Measurements from ENCODE around the gene FRAS1. TPM values are rescaled to one million over a fixed set of nuclear protein-coding genes. Genes with fewer than 3 reads are reported as not detected.
"Not testable (repeated sequence)": the region's sequence is repeated elsewhere in the genome, so short reads cannot be mapped to it uniquely, and the experiment has no call there.

The FRAS1 gene
- total RNA-seq, 2 experiments from 2014 or later: 0.09 TPM; not detected in 1

DNA sequence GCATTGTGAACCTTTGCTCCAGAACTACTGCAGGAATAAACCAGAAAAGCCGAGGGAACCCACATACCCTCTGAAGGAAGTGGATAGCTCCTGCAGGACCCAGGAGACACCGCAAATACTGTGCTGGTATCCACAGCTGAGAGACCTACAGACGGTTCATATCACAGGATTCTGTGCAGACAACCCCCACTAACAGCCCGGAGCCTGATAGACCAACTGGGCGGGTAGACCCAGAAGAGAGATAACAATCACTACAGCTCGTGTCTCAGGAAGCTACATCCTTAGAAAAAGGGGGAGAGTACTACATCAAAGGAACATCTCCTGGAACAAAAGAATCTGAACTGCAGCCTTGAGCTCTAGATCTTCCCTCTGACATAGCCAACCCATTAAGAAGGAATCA lies 150.8 kb downstream of the FRAS1 start:
- intact Hi-C loops (cut with DNase I, micrococcal nuclease): no loop called here
- POLR2A ChIA-PET: no interaction called here
- H3K4me3 Mint-ChIP-seq: no peak overlapping the region

GRCh38 chr4:78208896-78209295 lies 151.8 kb downstream of the FRAS1 start:
- DNase-seq; POLR2A ChIA-PET; ATAC-seq; H3K9me3 Mint-ChIP-seq (ENCODE audit: low read depth); H3K4me1 Mint-ChIP-seq; CTCF ChIA-PET; intact Hi-C loops (cut with DNase I, micrococcal nuclease); H3K27me3 Mint-ChIP-seq; H3K4me3 Mint-ChIP-seq; H3K27ac Mint-ChIP-seq; H3K36me3 Mint-ChIP-seq (ENCODE audit: low read depth): not testable (repeated sequence)

More for the DNA sequence above, 150.8 kb downstream of the FRAS1 start:
- ATAC-seq (no peak), DNase-seq (no peak)
- H3K36me3 Mint-ChIP-seq (ENCODE audit: low read depth): no peaks in the 10 kb centered on the region
- no peaks in the 10 kb centered on the region for H3K9me3 Mint-ChIP-seq (ENCODE audit: low read depth)
- H3K4me1 Mint-ChIP-seq: no peaks in the 10 kb centered on the region
- CTCF ChIA-PET: no interaction called here
- H3K27ac Mint-ChIP-seq: no peak overlapping the region
- peaks cover 10% of the 10 kb centered on the region for H3K27me3 Mint-ChIP-seq

- Mint-ChIP-seq H3K4me3 (no peak overlapping the region), H3K36me3 (ENCODE audit: low read depth) (no peaks in the 10 kb centered on the region), H3K27ac (no peak overlapping the region), H3K9me3 (ENCODE audit: low read depth) (no peaks in the 10 kb centered on the region), H3K4me1 (no peaks in the 10 kb centered on the region), H3K27me3 (peaks cover 7% of the 10 kb centered on the region)
- ChIA-PET CTCF (no interaction called here), POLR2A (no interaction called here)
- ATAC-seq (no peak), DNase-seq (no peak)
- intact Hi-C loops (cut with DNase I, micrococcal nuclease): no loop called here
Observed at GRCh38 chr4:78210694-78211410, 153.7 kb downstream of the FRAS1 start.

- Mint-ChIP-seq H3K4me1 (no peaks in the 10 kb centered on the region), H3K4me3 (no peak overlapping the region), H3K27ac (no peak overlapping the region), H3K27me3 (peaks cover 5% of the 10 kb centered on the region), H3K36me3 (ENCODE audit: low read depth) (no peaks in the 10 kb centered on the region), H3K9me3 (ENCODE audit: low read depth) (no peaks in the 10 kb centered on the region)
- intact Hi-C loops (cut with DNase I, micrococcal nuclease): no loop called here
- POLR2A ChIA-PET: no interaction called here
- CTCF ChIA-PET: no interaction called here
- DNase-seq (no peak), ATAC-seq (no peak)
Observed at GRCh38 chr4:78213218-78213617, 156.1 kb downstream of the FRAS1 start.

- Mint-ChIP-seq H3K4me1 (no peaks in the 10 kb centered on the region), H3K4me3 (no peak overlapping the region), H3K36me3 (ENCODE audit: low read depth) (no peaks in the 10 kb centered on the region), H3K27ac (no peak overlapping the region), H3K27me3 (peaks cover 5% of the 10 kb centered on the region), H3K9me3 (ENCODE audit: low read depth) (no peaks in the 10 kb centered on the region)
- ChIA-PET POLR2A (no interaction called here), CTCF (interaction anchor here (0.6 kb wide), 1 partner anchor 18 kb away, joined by 5 read pairs; no protein-coding TSS in a partner anchor)
- no peak for ATAC-seq
- DNase-seq: no peak
- intact Hi-C loops (cut with DNase I, micrococcal nuclease): no loop called here
Observed at GRCh38 chr4:78214078-78214477, 157.0 kb downstream of the FRAS1 start.

GRCh38 chr4:78217557-78217956 lies 160.4 kb downstream of the FRAS1 start:
- CTCF ChIA-PET: no interaction called here
- Mint-ChIP-seq H3K36me3 (ENCODE audit: low read depth) (no peaks in the 10 kb centered on the region), H3K27me3 (peaks cover 3% of the 10 kb centered on the region), H3K9me3 (ENCODE audit: low read depth) (no peaks in the 10 kb centered on the region), H3K27ac (no peak overlapping the region), H3K4me1 (no peaks in the 10 kb centered on the region), H3K4me3 (no peak overlapping the region)
- no peak for ATAC-seq
- POLR2A ChIA-PET: no interaction called here
- intact Hi-C loops (cut with DNase I, micrococcal nuclease): no loop called here
- no peak for DNase-seq

DNA sequence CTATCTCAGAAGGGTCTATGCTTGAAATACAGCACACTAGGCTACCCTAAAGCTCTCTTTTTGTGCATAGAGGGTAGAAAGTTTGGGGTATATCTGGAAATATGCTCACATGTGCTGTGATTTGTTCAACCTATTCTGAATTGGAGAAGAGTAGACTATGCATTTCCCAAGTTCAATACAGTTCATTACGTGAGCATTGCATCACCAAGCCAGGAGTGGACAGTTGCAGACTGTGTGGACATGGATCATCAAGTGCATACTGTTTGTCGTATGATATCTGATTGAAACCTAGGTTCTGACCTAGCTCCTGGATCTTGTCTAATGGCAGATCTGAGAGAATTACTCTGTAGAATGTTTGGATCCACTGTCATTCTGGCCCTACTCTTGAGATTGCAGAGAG lies 161.1 kb downstream of the FRAS1 start:
- Mint-ChIP-seq H3K27ac (no peak overlapping the region), H3K36me3 (ENCODE audit: low read depth) (no peaks in the 10 kb centered on the region), H3K9me3 (ENCODE audit: low read depth) (no peaks in the 10 kb centered on the region), H3K4me1 (no peaks in the 10 kb centered on the region), H3K27me3 (peaks cover 3% of the 10 kb centered on the region), H3K4me3 (no peak overlapping the region)
- DNase-seq (no peak), ATAC-seq (no peak)
- intact Hi-C loops (cut with DNase I, micrococcal nuclease): no loop called here
- ChIA-PET CTCF (no interaction called here), POLR2A (no interaction called here)

GRCh38 chr4:78219825-78220224 lies 162.7 kb downstream of the FRAS1 start:
- intact Hi-C loops (cut with DNase I, micrococcal nuclease): no loop called here
- Mint-ChIP-seq H3K27ac (no peak overlapping the region), H3K36me3 (ENCODE audit: low read depth) (no peaks in the 10 kb centered on the region), H3K9me3 (ENCODE audit: low read depth) (no peaks in the 10 kb centered on the region), H3K27me3 (peaks cover 3% of the 10 kb centered on the region), H3K4me1 (no peaks in the 10 kb centered on the region), H3K4me3 (no peak overlapping the region)
- DNase-seq (no peak), ATAC-seq (no peak)
- ChIA-PET CTCF (no interaction called here), POLR2A (no interaction called here)

DNA sequence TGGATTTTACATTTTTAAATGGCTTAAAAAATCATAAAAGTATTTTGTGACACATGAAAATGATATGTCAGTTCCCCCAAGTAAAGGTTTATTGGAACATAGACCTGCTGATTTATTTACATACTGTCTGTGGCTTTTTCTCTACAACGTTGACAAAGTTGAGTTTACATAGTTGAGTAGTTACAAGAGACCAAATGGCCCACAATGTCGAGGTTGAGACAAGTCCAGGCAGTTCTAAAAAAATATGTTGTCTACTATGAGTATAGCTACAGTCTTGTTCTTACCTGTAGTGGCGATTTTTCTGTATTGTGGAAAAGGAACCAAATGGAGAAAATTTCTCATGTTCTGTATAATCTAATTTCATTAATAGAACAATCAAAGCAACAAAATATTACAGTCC lies 163.2 kb downstream of the FRAS1 start:
- Mint-ChIP-seq H3K36me3 (ENCODE audit: low read depth) (no peaks in the 10 kb centered on the region), H3K9me3 (ENCODE audit: low read depth) (no peaks in the 10 kb centered on the region), H3K27me3 (peaks cover 3% of the 10 kb centered on the region), H3K27ac (no peak overlapping the region), H3K4me3 (no peak overlapping the region), H3K4me1 (no peaks in the 10 kb centered on the region)
- no peak for DNase-seq
- CTCF ChIA-PET: no interaction called here
- intact Hi-C loops (cut with DNase I, micrococcal nuclease): no loop called here
- no peak for ATAC-seq
- POLR2A ChIA-PET: no interaction called here

DNA sequence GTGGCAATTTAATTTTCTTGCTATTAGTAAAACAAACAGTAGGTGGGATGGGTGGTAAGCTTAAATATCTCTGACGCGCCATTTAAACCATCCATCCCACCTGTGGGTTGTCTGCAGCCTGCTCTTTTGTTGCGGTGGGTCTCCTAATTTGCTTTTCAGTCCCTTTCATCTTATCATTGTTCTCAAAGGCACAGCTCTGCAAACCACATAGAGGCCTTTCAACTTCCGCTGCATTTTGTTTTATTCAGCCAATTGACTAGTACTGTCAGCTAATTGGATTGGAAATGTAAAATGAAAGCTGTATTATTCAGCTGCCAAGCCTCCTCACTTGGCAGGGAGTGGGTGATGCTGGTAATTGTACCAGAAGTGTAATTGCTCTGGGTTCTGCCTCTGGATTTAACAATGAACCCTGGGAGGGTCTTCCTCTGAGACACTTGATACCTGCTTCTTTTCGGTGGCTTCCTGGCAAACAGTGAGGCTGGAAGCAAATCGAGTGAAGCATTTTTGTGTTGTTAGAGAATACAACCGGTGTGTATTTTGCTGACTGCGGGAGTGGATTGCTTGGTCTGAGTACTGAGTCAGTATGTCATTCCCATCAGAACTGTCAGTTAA lies 165.6 kb downstream of the FRAS1 start:
- intact Hi-C loops (cut with DNase I, micrococcal nuclease): no loop called here
- DNase-seq (no peak), ATAC-seq (no peak)
- H3K36me3 Mint-ChIP-seq (ENCODE audit: low read depth): no peaks in the 10 kb centered on the region
- H3K4me1 Mint-ChIP-seq: no peaks in the 10 kb centered on the region
- CTCF ChIA-PET: no interaction called here
- H3K27me3 Mint-ChIP-seq: peaks cover 7% of the 10 kb centered on the region
- H3K27ac Mint-ChIP-seq: no peak overlapping the region
- peaks cover 5% of the 10 kb centered on the region for H3K9me3 Mint-ChIP-seq (ENCODE audit: low read depth)
- POLR2A ChIA-PET: no interaction called here
- no peak overlapping the region for H3K4me3 Mint-ChIP-seq

- H3K4me3 Mint-ChIP-seq: no peak overlapping the region
- POLR2A ChIA-PET: no interaction called here
- ATAC-seq (no peak), DNase-seq (no peak)
- CTCF ChIA-PET: no interaction called here
- no peaks in the 10 kb centered on the region for H3K36me3 Mint-ChIP-seq (ENCODE audit: low read depth)
- H3K27ac Mint-ChIP-seq: no peak overlapping the region
- intact Hi-C loops (cut with DNase I, micrococcal nuclease): no loop called here
- peaks cover 5% of the 10 kb centered on the region for H3K9me3 Mint-ChIP-seq (ENCODE audit: low read depth)
- peaks cover 15% of the 10 kb centered on the region for H3K27me3 Mint-ChIP-seq
- no peaks in the 10 kb centered on the region for H3K4me1 Mint-ChIP-seq
Observed at GRCh38 chr4:78225236-78225635, 168.1 kb downstream of the FRAS1 start.

DNA sequence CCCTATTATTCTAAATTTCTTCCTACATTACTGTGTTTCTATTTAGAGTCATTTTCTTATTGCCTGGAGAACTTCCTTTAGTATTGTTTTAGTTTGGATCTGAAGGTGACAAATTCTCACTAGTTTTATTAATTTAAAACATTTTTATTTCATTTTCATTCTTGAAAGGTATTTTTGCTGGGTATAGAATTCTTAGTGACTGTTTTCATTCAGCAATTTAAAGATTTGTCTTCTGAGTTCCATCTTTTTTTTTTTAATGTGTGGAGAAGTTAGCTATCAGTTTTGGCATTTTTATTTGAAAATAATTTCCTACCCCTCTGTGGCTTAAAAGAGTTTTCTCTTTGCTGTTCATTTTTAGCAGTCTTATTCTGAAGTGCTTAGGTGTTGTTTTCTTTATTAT lies 169.2 kb downstream of the FRAS1 start:
- Mint-ChIP-seq H3K36me3 (ENCODE audit: low read depth) (no peaks in the 10 kb centered on the region), H3K4me1 (no peaks in the 10 kb centered on the region), H3K27ac (no peak overlapping the region), H3K9me3 (ENCODE audit: low read depth) (peaks cover 5% of the 10 kb centered on the region), H3K27me3 (peaks cover 16% of the 10 kb centered on the region), H3K4me3 (no peak overlapping the region)
- intact Hi-C loops (cut with DNase I, micrococcal nuclease): no loop called here
- DNase-seq (no peak), ATAC-seq (no peak)
- CTCF ChIA-PET: no interaction called here
- POLR2A ChIA-PET: no interaction called here
